Left ventricle myocardium inferior (tissue), 1 donor: ENCODE measurements around the gene DPYSL5. TPM values are rescaled to one million over a fixed set of nuclear protein-coding genes. Genes with fewer than 3 reads are reported as not detected.

Source experiments
- DNase-seq: peaks from one replicate; pipeline ENCODE4 v3.0.0-alpha.2; 2020
- H3K27ac ChIP-seq: fragments of 200-600 bp; replicated peaks from 2 replicates; pipeline ENCODE4 v1.8.0; 2021
- H3K27me3 ChIP-seq: fragments of 200-600 bp; 2 replicates; pipeline ENCODE4 v1.8.0; 2021; ENCODE audit warnings: low read depth
- H3K36me3 ChIP-seq: fragments of 200-600 bp; 2 replicates; pipeline ENCODE4 v1.8.0; 2021
- H3K4me1 ChIP-seq: fragments of 200-600 bp; 2 replicates; pipeline ENCODE4 v1.8.0; 2021
- H3K4me3 ChIP-seq: fragments of 200-600 bp; 2 replicates; pipeline ENCODE4 v1.8.0; 2021; ENCODE audit warnings: mild to moderate bottlenecking, moderate library complexity
- H3K9me3 ChIP-seq: fragments of 200-600 bp; replicated peaks from 2 replicates; pipeline ENCODE4 v1.8.0; 2021
- intact Hi-C: fragments of 100-400 bp; cut with micrococcal nuclease; formaldehyde crosslinking; loops from one replicate; pipeline ENCODE4 v1.11.0; 2022
- total RNA-seq: library from RNA; stranded (reverse); fragmentation: NEBNext Ultra II Directional; extraction: Animal tissue kit (Norgen Biotek cat#: 25700); gene quantifications from one replicate; pipeline ENCODE4 v1.2.1, GENCODE V29; 2021
- TF ChIP-seq, protein P1 (sequence below): fragments of 200-600 bp; IDR thresholded peaks from 2 replicates; pipeline ENCODE4 v1.8.0; 2021; ENCODE audit warnings: antibody characterized with exemption, mild to moderate bottlenecking, borderline replicate concordance
- donor health status: DM: no; HTN: yes; CAD: no; lungs with severe emphysema.

The DPYSL5 gene
- total RNA-seq, 1 donor from 2014 or later = not detected

DNA sequence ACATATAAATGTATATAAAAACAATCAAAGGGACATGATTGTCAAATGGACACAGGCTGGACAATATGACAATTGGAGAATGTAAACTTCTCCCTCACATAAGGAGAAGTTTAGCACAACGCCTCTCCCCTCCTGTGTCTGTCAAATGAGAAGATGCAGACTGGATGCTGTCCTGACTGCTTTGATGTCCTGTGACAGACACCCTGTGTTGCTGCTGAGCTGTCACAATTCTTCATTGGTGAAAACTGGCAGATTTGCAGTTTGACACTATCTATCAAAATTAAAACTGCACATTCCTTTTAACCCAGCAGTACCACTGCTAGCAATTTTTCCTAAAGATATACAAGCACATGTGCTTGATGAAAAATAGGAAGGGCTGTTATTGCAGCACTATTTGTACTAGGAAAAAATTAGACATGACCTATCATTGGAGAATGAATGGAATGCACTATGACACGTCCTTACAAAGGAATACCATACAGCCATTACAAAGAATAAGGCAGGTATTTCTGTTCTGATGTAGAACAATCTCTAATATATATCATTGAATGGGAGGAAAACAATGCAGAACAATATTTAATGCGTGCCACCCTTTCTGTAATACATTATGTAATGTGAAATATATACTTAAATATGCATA lies 12.4 kb downstream of the DPYSL5 start:
- H3K9me3 ChIP-seq = no peaks in the 10 kb centered on the region
- no peak overlapping the region for H3K27ac ChIP-seq
- no peak overlapping the region for H3K4me3 ChIP-seq
- no peaks in the 10 kb centered on the region for H3K36me3 ChIP-seq
- DNase-seq = no peak
- H3K27me3 ChIP-seq = peaks cover 32% of the 10 kb centered on the region
- intact Hi-C loops = no loop called here
- H3K4me1 ChIP-seq = peaks cover 18% of the 10 kb centered on the region
- TF ChIP-seq, protein P1, sequence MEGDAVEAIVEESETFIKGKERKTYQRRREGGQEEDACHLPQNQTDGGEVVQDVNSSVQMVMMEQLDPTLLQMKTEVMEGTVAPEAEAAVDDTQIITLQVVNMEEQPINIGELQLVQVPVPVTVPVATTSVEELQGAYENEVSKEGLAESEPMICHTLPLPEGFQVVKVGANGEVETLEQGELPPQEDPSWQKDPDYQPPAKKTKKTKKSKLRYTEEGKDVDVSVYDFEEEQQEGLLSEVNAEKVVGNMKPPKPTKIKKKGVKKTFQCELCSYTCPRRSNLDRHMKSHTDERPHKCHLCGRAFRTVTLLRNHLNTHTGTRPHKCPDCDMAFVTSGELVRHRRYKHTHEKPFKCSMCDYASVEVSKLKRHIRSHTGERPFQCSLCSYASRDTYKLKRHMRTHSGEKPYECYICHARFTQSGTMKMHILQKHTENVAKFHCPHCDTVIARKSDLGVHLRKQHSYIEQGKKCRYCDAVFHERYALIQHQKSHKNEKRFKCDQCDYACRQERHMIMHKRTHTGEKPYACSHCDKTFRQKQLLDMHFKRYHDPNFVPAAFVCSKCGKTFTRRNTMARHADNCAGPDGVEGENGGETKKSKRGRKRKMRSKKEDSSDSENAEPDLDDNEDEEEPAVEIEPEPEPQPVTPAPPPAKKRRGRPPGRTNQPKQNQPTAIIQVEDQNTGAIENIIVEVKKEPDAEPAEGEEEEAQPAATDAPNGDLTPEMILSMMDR = no peak

GRCh38 chr2:26861610-26862224 lies 13.8 kb downstream of the DPYSL5 start:
- Histone ChIP-seq H3K27me3 (peaks cover 24% of the 10 kb centered on the region), H3K4me3 (no peak overlapping the region), H3K9me3 (no peaks in the 10 kb centered on the region), H3K27ac (peak overlapping the region; percentile 63), H3K36me3 (no peaks in the 10 kb centered on the region), H3K4me1 (peaks cover 18% of the 10 kb centered on the region)
- TF ChIP-seq, protein P1 = no peak
- no peak for DNase-seq
- intact Hi-C loops = no loop called here

GRCh38 chr2:26864226-26864625 lies 16.3 kb downstream of the DPYSL5 start:
- TF ChIP-seq, protein P1 = no peak
- Histone ChIP-seq H3K27me3 (peaks cover 22% of the 10 kb centered on the region), H3K9me3 (no peaks in the 10 kb centered on the region), H3K36me3 (no peaks in the 10 kb centered on the region), H3K27ac (no peak overlapping the region), H3K4me1 (peaks cover 18% of the 10 kb centered on the region), H3K4me3 (no peak overlapping the region)
- DNase-seq = no peak
- intact Hi-C loops = no loop called here

GRCh38 chr2:26864646-26865045 lies 16.7 kb downstream of the DPYSL5 start:
- H3K9me3 ChIP-seq = no peaks in the 10 kb centered on the region
- no peak overlapping the region for H3K27ac ChIP-seq
- no peak overlapping the region for H3K4me3 ChIP-seq
- peaks cover 20% of the 10 kb centered on the region for H3K27me3 ChIP-seq
- no peaks in the 10 kb centered on the region for H3K36me3 ChIP-seq
- H3K4me1 ChIP-seq = peaks cover 18% of the 10 kb centered on the region
- intact Hi-C loops = no loop called here
- TF ChIP-seq, protein P1 = no peak
- DNase-seq = no peak

- H3K27me3 ChIP-seq = peaks cover 44% of the 10 kb centered on the region
- no peaks in the 10 kb centered on the region for H3K4me1 ChIP-seq
- intact Hi-C loops = no loop called here
- H3K27ac ChIP-seq = no peak overlapping the region
- H3K36me3 ChIP-seq = no peaks in the 10 kb centered on the region
- DNase-seq = no peak
- TF ChIP-seq, protein P1 = no peak
- no peaks in the 10 kb centered on the region for H3K9me3 ChIP-seq
- H3K4me3 ChIP-seq = no peak overlapping the region
Observed at GRCh38 chr2:26870585-26871095, 22.7 kb downstream of the DPYSL5 start.
